ENCODE data around the gene ADH5.

The ADH5 gene

GRCh38 chr4:99052902-99053301 is 35.7 kb downstream of the ADH5 start:
- TF ChIP-seq GABPA (IDR thresholded peaks at IDR 0.05; ENCODE audit: low read depth), result no peak
- no peak for TF ChIP-seq POLR2AphosphoS5 (IDR thresholded peaks at IDR 0.05; ENCODE audit: low read depth)
- no peak for TF ChIP-seq SPI1 (IDR thresholded peaks at IDR 0.05; ENCODE audit: borderline replicate concordance, low read depth)
- TF ChIP-seq CTCF (IDR thresholded peaks at IDR 0.05; ENCODE audit: insufficient read depth, low read length), result no peak
- TF ChIP-seq, protein P1, sequence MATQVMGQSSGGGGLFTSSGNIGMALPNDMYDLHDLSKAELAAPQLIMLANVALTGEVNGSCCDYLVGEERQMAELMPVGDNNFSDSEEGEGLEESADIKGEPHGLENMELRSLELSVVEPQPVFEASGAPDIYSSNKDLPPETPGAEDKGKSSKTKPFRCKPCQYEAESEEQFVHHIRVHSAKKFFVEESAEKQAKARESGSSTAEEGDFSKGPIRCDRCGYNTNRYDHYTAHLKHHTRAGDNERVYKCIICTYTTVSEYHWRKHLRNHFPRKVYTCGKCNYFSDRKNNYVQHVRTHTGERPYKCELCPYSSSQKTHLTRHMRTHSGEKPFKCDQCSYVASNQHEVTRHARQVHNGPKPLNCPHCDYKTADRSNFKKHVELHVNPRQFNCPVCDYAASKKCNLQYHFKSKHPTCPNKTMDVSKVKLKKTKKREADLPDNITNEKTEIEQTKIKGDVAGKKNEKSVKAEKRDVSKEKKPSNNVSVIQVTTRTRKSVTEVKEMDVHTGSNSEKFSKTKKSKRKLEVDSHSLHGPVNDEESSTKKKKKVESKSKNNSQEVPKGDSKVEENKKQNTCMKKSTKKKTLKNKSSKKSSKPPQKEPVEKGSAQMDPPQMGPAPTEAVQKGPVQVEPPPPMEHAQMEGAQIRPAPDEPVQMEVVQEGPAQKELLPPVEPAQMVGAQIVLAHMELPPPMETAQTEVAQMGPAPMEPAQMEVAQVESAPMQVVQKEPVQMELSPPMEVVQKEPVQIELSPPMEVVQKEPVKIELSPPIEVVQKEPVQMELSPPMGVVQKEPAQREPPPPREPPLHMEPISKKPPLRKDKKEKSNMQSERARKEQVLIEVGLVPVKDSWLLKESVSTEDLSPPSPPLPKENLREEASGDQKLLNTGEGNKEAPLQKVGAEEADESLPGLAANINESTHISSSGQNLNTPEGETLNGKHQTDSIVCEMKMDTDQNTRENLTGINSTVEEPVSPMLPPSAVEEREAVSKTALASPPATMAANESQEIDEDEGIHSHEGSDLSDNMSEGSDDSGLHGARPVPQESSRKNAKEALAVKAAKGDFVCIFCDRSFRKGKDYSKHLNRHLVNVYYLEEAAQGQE (IDR thresholded peaks at IDR 0.05; ENCODE audit: insufficient replicate concordance, low read depth), result no peak
- Histone ChIP-seq H3K27me3 (ENCODE audit: insufficient read depth, poor library complexity, severe bottlenecking) (no peaks in the 10 kb centered on the region), H3K27ac (replicated peaks) (no peak overlapping the region), H3K4me3 (replicated peaks; ENCODE audit: insufficient read depth, low read length) (no peak overlapping the region)
- peak in 1 of 2 experiments; percentile 4 for DNase-seq (ENCODE audit: low read depth in 1 of 2, low spot score in 1 of 2)

DNA sequence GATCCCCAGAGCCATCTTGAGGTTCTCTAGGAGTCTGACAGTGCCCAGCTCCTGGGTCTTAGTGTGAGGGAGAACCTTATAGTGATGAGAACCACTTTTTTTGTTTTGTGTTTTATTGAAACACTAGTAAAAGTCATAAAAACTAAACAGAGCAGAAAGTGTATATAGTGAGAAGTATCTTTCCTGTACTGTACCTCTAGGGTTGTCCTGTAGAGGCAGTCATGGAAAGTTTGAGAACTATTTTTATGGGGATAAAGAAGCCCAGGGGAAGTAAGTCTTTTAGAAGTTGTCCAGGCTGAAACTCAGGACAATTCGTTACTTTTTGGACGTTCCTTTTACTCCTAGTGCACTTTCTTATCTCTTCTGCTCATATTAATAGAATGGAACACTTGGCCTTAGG is 40.9 kb downstream of the ADH5 start:
- H3K4me3 ChIP-seq (replicated peaks; ENCODE audit: insufficient read depth, low read length), result no peak overlapping the region
- H3K27ac ChIP-seq (replicated peaks), result no peak overlapping the region
- TF ChIP-seq POLR2AphosphoS5 (IDR thresholded peaks at IDR 0.05; ENCODE audit: low read depth), result no peak
- TF ChIP-seq, protein P1 (IDR thresholded peaks at IDR 0.05; ENCODE audit: insufficient replicate concordance, low read depth), result no peak
- no peak for TF ChIP-seq GABPA (IDR thresholded peaks at IDR 0.05; ENCODE audit: low read depth)
- no peak for TF ChIP-seq CTCF (IDR thresholded peaks at IDR 0.05; ENCODE audit: insufficient read depth, low read length)
- TF ChIP-seq SPI1 (IDR thresholded peaks at IDR 0.05; ENCODE audit: borderline replicate concordance, low read depth), result no peak
- no peaks in the 10 kb centered on the region for H3K27me3 ChIP-seq (ENCODE audit: insufficient read depth, poor library complexity, severe bottlenecking)
- DNase-seq (ENCODE audit: low read depth in 1 of 2, low spot score in 1 of 2), result no peak

DNA sequence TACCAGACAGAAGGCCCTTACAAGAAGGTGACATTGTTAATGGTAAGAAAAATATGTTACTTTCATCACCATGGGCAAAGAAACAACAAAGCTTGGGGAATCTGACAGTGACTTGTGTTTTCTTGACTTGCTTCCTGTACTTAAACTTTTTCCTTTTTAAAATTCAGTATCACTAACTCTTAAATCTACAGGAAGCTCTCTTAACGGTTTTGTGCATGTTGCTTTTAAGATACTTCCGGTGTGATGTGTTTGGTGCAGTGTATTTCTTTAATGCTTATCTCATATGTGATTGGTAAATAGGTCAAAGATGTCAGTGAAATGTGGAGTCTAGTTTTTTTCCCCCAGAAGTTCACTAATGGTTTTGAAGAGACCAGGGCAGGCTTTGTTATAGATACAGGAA is 45.2 kb downstream of the ADH5 start:
- TF ChIP-seq CTCF (IDR thresholded peaks at IDR 0.05; ENCODE audit: insufficient read depth, low read length) (no peak), GABPA (IDR thresholded peaks at IDR 0.05; ENCODE audit: low read depth) (no peak), SPI1 (IDR thresholded peaks at IDR 0.05; ENCODE audit: borderline replicate concordance, low read depth) (no peak), POLR2AphosphoS5 (IDR thresholded peaks at IDR 0.05; ENCODE audit: low read depth) (no peak)
- TF ChIP-seq, protein P1 (IDR thresholded peaks at IDR 0.05; ENCODE audit: insufficient replicate concordance, low read depth), result no peak
- H3K4me3 ChIP-seq (replicated peaks; ENCODE audit: insufficient read depth, low read length), result no peak overlapping the region

More for the DNA sequence above, 45.2 kb downstream of the ADH5 start:
- no peak for DNase-seq (ENCODE audit: low read depth in 1 of 2, low spot score in 1 of 2)
- no peaks in the 10 kb centered on the region for H3K27me3 ChIP-seq (ENCODE audit: insufficient read depth, poor library complexity, severe bottlenecking)
- peak overlapping the region; percentile 38 for H3K27ac ChIP-seq (replicated peaks)
